SK-N-SH treated with all-trans-retinoic acid at 6 μM for 48 hours (cell line): ENCODE results near the gene GALNT15.

Experiments
- ARNTL ChIP-seq: fragments of 450-650 bp; formaldehyde crosslinking; IDR thresholded peaks from 2 replicates; pipeline ENCODE4 v1.5.0; 2020; ENCODE audit warnings: low read depth, mild to moderate bottlenecking, moderate library complexity, borderline replicate concordance
- PATZ1 ChIP-seq: fragments of 250-450 bp; sonication (Bioruptor Pico); IDR thresholded peaks from 2 replicates; pipeline ENCODE4 v1.8.0; 2020; ENCODE audit warnings: mild to moderate bottlenecking, moderate library complexity, borderline replicate concordance
- ZNF70 ChIP-seq: fragments of 450-650 bp; formaldehyde crosslinking; IDR thresholded peaks from 2 replicates; pipeline ENCODE4 v1.5.0; 2020; ENCODE audit warnings: mild to moderate bottlenecking, moderate library complexity

GRCh38 chr3:16216373-16216935, 42.0 kb downstream of the GALNT15 start:
- TF ChIP-seq ZNF70 (CRISPR knock-in tag) (no peak), PATZ1 (CRISPR knock-in tag) (no peak), ARNTL (CRISPR knock-in tag) (no peak)
